LNCaP clone FGC (cell line): Measurements from ENCODE around the gene CCNF.

Experiments used
- DNase-seq: peaks from one replicate; pipeline ENCODE4 v3.0.0-alpha.2; 2011; ENCODE audit warnings: low read depth
- H3K4me3 ChIP-seq: 2 replicates; pipeline ENCODE4 v1.5.1; 2011; ENCODE audit warnings: mild to moderate bottlenecking, low read depth, low read length, control low read depth
- CTCF ChIP-seq: IDR thresholded peaks from 2 replicates; pipeline ENCODE4 v1.5.1; 2012; ENCODE audit warnings: mild to moderate bottlenecking; ENCODE audit not compliant: control insufficient read depth, insufficient read depth; ENCODE audit errors: extremely low read depth

Gene CCNF

DNA sequence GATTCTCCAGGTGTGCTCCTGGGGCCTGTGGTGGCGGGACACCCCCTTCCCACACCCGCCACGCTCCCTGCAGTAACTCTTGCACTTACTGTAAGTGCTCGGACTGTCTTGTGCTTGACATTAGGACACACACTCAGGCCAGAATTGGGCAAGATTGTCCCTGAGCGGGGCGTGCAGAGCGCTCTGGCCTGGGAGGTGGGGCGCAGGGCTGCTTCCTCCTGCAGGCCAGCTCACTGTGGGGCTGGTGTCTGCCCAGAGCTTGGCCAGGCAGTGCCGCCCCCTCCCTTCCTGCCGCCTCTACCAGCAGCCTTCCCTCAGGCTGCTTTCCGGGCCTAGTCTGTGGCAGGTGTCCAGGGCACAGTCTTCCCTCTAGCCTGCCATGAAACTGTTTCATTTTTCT, 78.4 kb downstream of the CCNF start:
- H3K4me3 ChIP-seq = no peak overlapping the region
- DNase-seq = no peak
- TF ChIP-seq CTCF = no peak
